Measurements from ENCODE around the gene GP9. TPM values are rescaled to one million over a fixed set of nuclear protein-coding genes. Genes with fewer than 3 reads are reported as not detected.

GP9 gene
- total and polyA plus RNA-seq, 8 donors: 1.1 to 2.7 (median 2.1) TPM; not detected in 1

DNA sequence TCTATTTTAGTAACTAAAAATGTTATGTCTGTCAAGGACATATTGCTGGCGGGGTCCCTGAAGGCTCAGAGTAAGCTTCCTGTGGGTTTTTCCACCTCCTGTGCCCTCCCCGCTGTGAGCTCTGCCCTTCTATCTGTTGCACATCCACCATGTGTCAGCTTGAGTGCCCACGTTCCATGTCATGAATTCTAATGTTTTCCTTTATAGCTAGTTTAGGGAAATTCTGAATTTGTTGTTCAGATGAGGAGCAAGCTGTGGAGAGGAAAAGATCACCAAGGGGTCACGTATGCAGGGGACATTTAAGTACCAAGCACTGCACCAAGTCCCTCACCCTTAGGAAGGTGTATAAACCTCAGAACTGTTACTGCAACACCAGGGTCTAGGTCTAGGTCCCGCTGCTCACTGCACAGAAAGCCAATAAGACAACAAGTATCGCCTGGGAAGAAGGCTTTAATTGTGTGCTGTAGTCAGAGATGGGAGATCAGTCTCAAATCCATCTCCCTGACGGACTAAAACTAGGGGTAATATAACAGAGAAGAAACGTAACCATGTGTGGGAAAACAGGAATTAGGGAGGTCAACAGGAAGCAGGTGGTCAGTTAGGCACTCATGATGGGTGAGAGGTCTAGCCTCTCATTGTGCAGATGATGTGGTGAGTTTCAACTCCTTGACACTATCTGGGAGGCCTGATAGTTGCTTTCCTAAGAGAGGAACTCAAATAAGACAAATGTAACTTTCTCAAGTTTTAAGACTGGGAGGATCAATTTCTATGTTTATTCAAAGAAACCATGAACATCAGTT is 9.7 kb downstream of the GP9 start:
- ATAC-seq: no peak
- H3K9me3 ChIP-seq: peaks cover 0 to 3% of the 10 kb centered on the region in 2 donors
- TF ChIP-seq, protein P1, sequence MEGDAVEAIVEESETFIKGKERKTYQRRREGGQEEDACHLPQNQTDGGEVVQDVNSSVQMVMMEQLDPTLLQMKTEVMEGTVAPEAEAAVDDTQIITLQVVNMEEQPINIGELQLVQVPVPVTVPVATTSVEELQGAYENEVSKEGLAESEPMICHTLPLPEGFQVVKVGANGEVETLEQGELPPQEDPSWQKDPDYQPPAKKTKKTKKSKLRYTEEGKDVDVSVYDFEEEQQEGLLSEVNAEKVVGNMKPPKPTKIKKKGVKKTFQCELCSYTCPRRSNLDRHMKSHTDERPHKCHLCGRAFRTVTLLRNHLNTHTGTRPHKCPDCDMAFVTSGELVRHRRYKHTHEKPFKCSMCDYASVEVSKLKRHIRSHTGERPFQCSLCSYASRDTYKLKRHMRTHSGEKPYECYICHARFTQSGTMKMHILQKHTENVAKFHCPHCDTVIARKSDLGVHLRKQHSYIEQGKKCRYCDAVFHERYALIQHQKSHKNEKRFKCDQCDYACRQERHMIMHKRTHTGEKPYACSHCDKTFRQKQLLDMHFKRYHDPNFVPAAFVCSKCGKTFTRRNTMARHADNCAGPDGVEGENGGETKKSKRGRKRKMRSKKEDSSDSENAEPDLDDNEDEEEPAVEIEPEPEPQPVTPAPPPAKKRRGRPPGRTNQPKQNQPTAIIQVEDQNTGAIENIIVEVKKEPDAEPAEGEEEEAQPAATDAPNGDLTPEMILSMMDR (IDR thresholded peaks at IDR 0.05): no peak
- peaks cover 2 to 11% of the 10 kb centered on the region in 2 donors for H3K4me1 ChIP-seq
- no peak overlapping the region for H3K4me3 ChIP-seq
- H3K27ac ChIP-seq: no peak overlapping the region
- no peaks in the 10 kb centered on the region for H3K36me3 ChIP-seq
- no peak for DNase-seq
- intact Hi-C loops (cut with DNase I): no loop called here
- H3K27me3 ChIP-seq: no peaks in the 10 kb centered on the region

DNA sequence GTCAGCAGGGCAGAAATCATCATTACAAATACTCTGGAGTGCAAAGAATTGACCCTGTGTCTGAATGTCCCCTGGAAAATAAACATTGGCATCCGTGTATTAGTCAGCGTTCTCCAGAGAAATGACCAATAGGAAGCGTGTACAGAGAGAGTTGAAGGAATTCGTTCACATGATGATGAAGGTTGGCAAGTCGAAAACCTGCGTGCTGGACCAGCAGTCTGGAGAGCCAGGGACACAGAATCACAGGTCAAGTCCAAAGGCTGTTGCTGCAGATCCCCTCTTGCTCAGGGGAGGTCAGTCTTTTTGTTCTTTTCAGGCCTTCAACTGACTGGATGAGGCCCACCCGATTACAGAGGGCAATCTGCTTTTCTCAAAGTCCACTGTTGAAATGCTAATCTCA is 16.6 kb downstream of the GP9 start:
- intact Hi-C loops (cut with DNase I): no loop called here
- DNase-seq (no peak), ATAC-seq (peak; percentile 14)
- no peaks in the 10 kb centered on the region for H3K9me3 ChIP-seq
- no peak overlapping the region for H3K27ac ChIP-seq
- TF ChIP-seq, protein P1 (IDR thresholded peaks at IDR 0.05): no peak
- no peaks in the 10 kb centered on the region for H3K36me3 ChIP-seq
- no peak overlapping the region for H3K4me3 ChIP-seq
- H3K4me1 ChIP-seq: peaks cover 5 to 6% of the 10 kb centered on the region in 2 donors
- H3K27me3 ChIP-seq: no peaks in the 10 kb centered on the region

DNA sequence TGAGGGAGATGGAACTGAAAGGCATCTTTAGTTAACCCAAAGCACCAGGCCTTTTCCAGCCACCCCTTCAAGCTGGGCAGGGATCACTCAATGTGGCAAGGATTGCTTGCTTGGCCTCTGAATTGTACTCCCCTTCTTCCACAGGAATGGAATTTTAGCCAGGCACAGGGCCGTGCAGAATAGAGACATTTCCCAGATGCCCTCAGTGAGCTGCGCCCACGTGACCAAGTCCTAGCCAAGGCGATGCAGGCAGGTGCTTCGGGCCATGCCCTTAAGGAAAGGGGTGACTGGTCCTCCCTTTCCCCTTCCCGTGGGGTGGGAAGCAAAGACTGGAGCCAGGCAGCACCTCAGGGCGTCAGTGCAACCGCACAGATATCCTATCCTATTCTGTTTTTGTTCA is 17.9 kb downstream of the GP9 start:
- intact Hi-C loops (cut with DNase I): no loop called here
- Histone ChIP-seq H3K27ac (no peak overlapping the region), H3K27me3 (no peaks in the 10 kb centered on the region), H3K9me3 (no peaks in the 10 kb centered on the region), H3K4me3 (no peak overlapping the region), H3K4me1 (peaks cover 5 to 6% of the 10 kb centered on the region in 2 donors), H3K36me3 (no peaks in the 10 kb centered on the region)
- DNase-seq: no peak
- ATAC-seq: no peak
- TF ChIP-seq, protein P1 (IDR thresholded peaks at IDR 0.05): no peak

DNA sequence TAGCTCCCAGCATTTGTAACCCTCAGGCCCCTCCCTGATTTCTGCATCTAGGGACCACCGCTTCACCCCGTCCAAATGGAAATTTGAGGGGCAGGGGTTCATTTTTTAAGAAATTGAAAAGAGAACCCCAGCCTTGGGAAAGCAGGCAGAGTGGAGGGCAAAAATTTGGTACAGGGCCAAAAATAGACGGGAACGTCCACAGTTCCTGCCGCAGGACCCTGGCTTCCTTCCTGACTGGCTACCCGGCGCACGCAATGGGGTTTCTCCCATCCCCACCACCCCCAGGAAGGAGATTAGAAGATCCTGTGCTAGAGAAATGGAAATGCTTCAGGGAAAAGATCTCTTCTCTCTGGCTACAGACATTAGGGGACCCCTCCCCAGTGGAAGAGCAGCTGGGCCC is 20.9 kb downstream of the GP9 start:
- no peak for ATAC-seq
- no peaks in the 10 kb centered on the region for H3K9me3 ChIP-seq
- intact Hi-C loops (cut with DNase I): no loop called here

DNA sequence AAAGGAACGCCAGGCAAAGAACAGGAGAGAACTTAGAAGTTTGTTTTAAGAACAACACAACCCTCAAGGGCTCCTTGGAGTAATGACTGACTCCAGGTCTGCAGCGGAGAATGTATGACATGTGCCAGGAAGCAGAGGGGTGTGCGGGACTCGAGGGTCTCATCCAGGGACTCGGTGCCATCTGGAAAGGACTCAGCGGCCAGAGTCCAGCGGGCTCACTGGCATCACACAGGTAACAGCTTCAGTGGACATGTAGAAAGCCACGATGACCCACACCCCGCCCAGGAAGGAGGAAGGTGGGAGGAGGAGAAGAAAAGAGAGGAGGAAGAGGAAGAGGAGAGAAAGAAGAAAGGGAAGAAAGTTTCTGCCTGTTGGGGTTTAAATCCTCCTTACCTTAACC is 21.4 kb downstream of the GP9 start:
- no peak overlapping the region for H3K4me3 ChIP-seq
- ATAC-seq (no peak), DNase-seq (no peak)
- no peaks in the 10 kb centered on the region for H3K27me3 ChIP-seq
- H3K27ac ChIP-seq: no peak overlapping the region
- H3K9me3 ChIP-seq: no peaks in the 10 kb centered on the region
- intact Hi-C loops (cut with DNase I): no loop called here
- H3K36me3 ChIP-seq: no peaks in the 10 kb centered on the region
- TF ChIP-seq, protein P1 (IDR thresholded peaks at IDR 0.05): no peak
- H3K4me1 ChIP-seq: peaks cover 5 to 7% of the 10 kb centered on the region in 2 donors

More for the DNA sequence above, 20.9 kb downstream of the GP9 start:
- Histone ChIP-seq H3K36me3 (no peaks in the 10 kb centered on the region), H3K4me3 (no peak overlapping the region), H3K27me3 (no peaks in the 10 kb centered on the region), H3K4me1 (peaks cover 5 to 6% of the 10 kb centered on the region in 2 donors), H3K27ac (no peak overlapping the region)
- TF ChIP-seq, protein P1 (IDR thresholded peaks at IDR 0.05): no peak
- DNase-seq: no peak

Measured in left lung (tissue), 10 donors.